AG10803 (cell line): Measurements from ENCODE around the gene IPO9.

ENCODE experiments used
- DNase-seq: peaks from one replicate; pipeline ENCODE4 v3.0.0; 2010; ENCODE audit warnings: low read depth
- H3K4me3 ChIP-seq: 2 replicates; pipeline ENCODE4 v1.5.1; 2011; ENCODE audit warnings: mild to moderate bottlenecking, low read length, control low read depth
- CTCF ChIP-seq: conservative IDR thresholded peaks from 2 replicates; pipeline ENCODE4 v1.5.1; 2011; ENCODE audit warnings: mild to moderate bottlenecking, low read length, control low read depth, inconsistent platforms

IPO9 gene

GRCh38 chr1:201840055-201840454 lies 11.1 kb downstream of the IPO9 start:
- DNase-seq, result no peak
- no peak overlapping the region for H3K4me3 ChIP-seq
- TF ChIP-seq CTCF, result no peak

GRCh38 chr1:201840490-201840889 lies 11.5 kb downstream of the IPO9 start:
- no peak for TF ChIP-seq CTCF
- no peak overlapping the region for H3K4me3 ChIP-seq
- no peak for DNase-seq

GRCh38 chr1:201841265-201841912 lies 12.4 kb downstream of the IPO9 start:
- H3K4me3 ChIP-seq, result no peak overlapping the region
- no peak for DNase-seq
- no peak for TF ChIP-seq CTCF

- no peak for TF ChIP-seq CTCF
- peak; percentile 40 for DNase-seq
- H3K4me3 ChIP-seq, result no peak overlapping the region
Observed at GRCh38 chr1:201842472-201843027, 13.6 kb downstream of the IPO9 start.

- no peak overlapping the region for H3K4me3 ChIP-seq
- no peak for TF ChIP-seq CTCF
- peak; percentile 16 for DNase-seq
Observed at GRCh38 chr1:201845331-201846083, 16.6 kb downstream of the IPO9 start.

- no peak for DNase-seq
- H3K4me3 ChIP-seq, result no peak overlapping the region
- TF ChIP-seq CTCF, result no peak
Observed at GRCh38 chr1:201847150-201847549, 18.2 kb downstream of the IPO9 start.

- DNase-seq, result no peak
- no peak for TF ChIP-seq CTCF
- no peak overlapping the region for H3K4me3 ChIP-seq
Observed at GRCh38 chr1:201848230-201848629, 19.3 kb downstream of the IPO9 start.
